ENCODE results near the gene DENND10. TPM values are rescaled to one million over a fixed set of nuclear protein-coding genes. Genes with fewer than 3 reads are reported as not detected.

Gene DENND10
- total RNA-seq, 1 experiment from 2014 or later, result 60.6 TPM

- no peak for TF ChIP-seq ATF6 (CRISPR knock-in tag; IDR thresholded peaks at IDR 0.05)
- no peak for TF ChIP-seq USF1 (CRISPR knock-in tag; IDR thresholded peaks at IDR 0.05)
- TF ChIP-seq ESRRA (CRISPR knock-in tag; IDR thresholded peaks at IDR 0.05; ENCODE audit: borderline replicate concordance), result no peak
- TF ChIP-seq PRRX2 (CRISPR knock-in tag; IDR thresholded peaks at IDR 0.05), result no peak
- TF ChIP-seq TCF7 (CRISPR knock-in tag; IDR thresholded peaks at IDR 0.05; ENCODE audit: low read depth), result no peak
- no peak for TF ChIP-seq RELA (CRISPR knock-in tag; IDR thresholded peaks at IDR 0.05; ENCODE audit: borderline replicate concordance)
- no peak for TF ChIP-seq FOXP4 (CRISPR knock-in tag; IDR thresholded peaks at IDR 0.05)
- no peak for TF ChIP-seq ZNF671 (CRISPR knock-in tag; IDR thresholded peaks at IDR 0.05)
- TF ChIP-seq JAZF1 (CRISPR knock-in tag; IDR thresholded peaks at IDR 0.05), result no peak
- TF ChIP-seq JUN (CRISPR knock-in tag; IDR thresholded peaks at IDR 0.05), result no peak
Observed at GRCh38 chr10:119061352-119061751, 42.6 kb upstream of the DENND10 start (continued).

- ATAC-seq (no peak), DNase-seq (ENCODE audit: low spot score) (no peak)
- H3K4me3 Mint-ChIP-seq, result no peak overlapping the region
- H3K9me3 Mint-ChIP-seq, result no peaks in the 10 kb centered on the region
- no peak overlapping the region for H3K27ac Mint-ChIP-seq
- ChIA-PET CTCF (no interaction called here), POLR2A (no interaction called here)
- no peaks in the 10 kb centered on the region for H3K27me3 Mint-ChIP-seq (ENCODE audit: low read depth)
- TF ChIP-seq JUN (CRISPR knock-in tag; IDR thresholded peaks at IDR 0.05), result no peak
- TF ChIP-seq FOXP1 (CRISPR knock-in tag; IDR thresholded peaks at IDR 0.05; ENCODE audit: borderline replicate concordance), result no peak
- TF ChIP-seq EMX1 (CRISPR knock-in tag; IDR thresholded peaks at IDR 0.05), result no peak
- no peak for TF ChIP-seq E2F5 (CRISPR knock-in tag; IDR thresholded peaks at IDR 0.05)
- TF ChIP-seq TP53 (CRISPR knock-in tag; IDR thresholded peaks at IDR 0.05), result no peak
- no peak for TF ChIP-seq ATF3 (CRISPR knock-in tag; conservative IDR thresholded peaks at IDR 0.05)
- TF ChIP-seq CDX4 (CRISPR knock-in tag; IDR thresholded peaks at IDR 0.05; ENCODE audit: borderline replicate concordance), result no peak
- TF ChIP-seq ELF4 (CRISPR knock-in tag; IDR thresholded peaks at IDR 0.05; ENCODE audit: low read depth), result no peak
- no peak for TF ChIP-seq FOXP4 (CRISPR knock-in tag; IDR thresholded peaks at IDR 0.05)
- TF ChIP-seq ZBTB21 (CRISPR knock-in tag; IDR thresholded peaks at IDR 0.05; ENCODE audit: borderline replicate concordance), result no peak
- no peak for TF ChIP-seq SP1 (CRISPR knock-in tag; conservative IDR thresholded peaks at IDR 0.05)
- TF ChIP-seq ZNF232 (CRISPR knock-in tag; IDR thresholded peaks at IDR 0.05), result no peak
- TF ChIP-seq NR3C1 (CRISPR knock-in tag; conservative IDR thresholded peaks at IDR 0.05; ENCODE audit: low read depth), result no peak
- no peak for TF ChIP-seq CBFB (CRISPR knock-in tag; IDR thresholded peaks at IDR 0.05; ENCODE audit: low read depth)
- no peak for TF ChIP-seq USF1 (CRISPR knock-in tag; IDR thresholded peaks at IDR 0.05)
- no peak for TF ChIP-seq CREM (CRISPR knock-in tag; IDR thresholded peaks at IDR 0.05)
- TF ChIP-seq NFATC4 (CRISPR knock-in tag; IDR thresholded peaks at IDR 0.05), result no peak
- no peaks in the 10 kb centered on the region for H3K4me1 Mint-ChIP-seq
- peaks cover 94% of the 10 kb centered on the region for H3K36me3 Mint-ChIP-seq
Observed at GRCh38 chr10:119061926-119062325, 42.0 kb upstream of the DENND10 start.
